Activated CD4-positive, alpha-beta T cell treated with anti-CD3 and anti-CD28 coated beads for 36 hours (primary cell): ENCODE measurements around the gene CCDC74A. TPM values are rescaled to one million over a fixed set of nuclear protein-coding genes. Genes with fewer than 3 reads are reported as not detected.
"Not testable (repeated sequence)": the region's sequence is repeated elsewhere in the genome, so short reads cannot be mapped to it uniquely, and the experiment has no call there.

Experiments
- ATAC-seq: fragments of 200-7000 bp; cut with Tn5 transposase; one replicate; pipeline ENCODE4 v1.10.0; 2021; ENCODE audit warnings: mild to moderate bottlenecking, moderate library complexity
- CTCF ChIA-PET: fragments of 350-600 bp; sonication (Branson Sonifier 250); formaldehyde crosslinking; loops from one replicate; lab custom pipeline; 2021; ENCODE audit warnings: antibody characterized with exemption; lab: Charles Lee
- POLR2A ChIA-PET: fragments of 350-600 bp; sonication (Branson Sonifier 250); formaldehyde crosslinking; loops from one replicate; lab custom pipeline; 2021; ENCODE audit warnings: antibody characterized with exemption, inconsistent platforms; lab: Charles Lee
- DNase-seq: peaks from one replicate; pipeline ENCODE4 v3.0.0-alpha.2; 2020
- H3K27ac Mint-ChIP-seq: one replicate; pipeline ENCODE4 v1.8.0; 2021; ENCODE audit warnings: mixed read lengths
- H3K27me3 Mint-ChIP-seq: one replicate; pipeline ENCODE4 v1.8.0; 2021; ENCODE audit warnings: mixed read lengths
- H3K36me3 Mint-ChIP-seq: one replicate; pipeline ENCODE4 v1.8.0; 2021; ENCODE audit warnings: low read depth, mixed read lengths
- H3K4me1 Mint-ChIP-seq: one replicate; pipeline ENCODE4 v1.8.0; 2021; ENCODE audit warnings: mixed read lengths
- H3K4me3 Mint-ChIP-seq: one replicate; pipeline ENCODE4 v1.8.0; 2021; ENCODE audit warnings: mild to moderate bottlenecking, moderate library complexity, mixed read lengths
- H3K9me3 Mint-ChIP-seq: one replicate; pipeline ENCODE4 v1.8.0; 2021; ENCODE audit warnings: low read depth, mixed read lengths
- intact Hi-C, 2 experiments: fragments of 100-400 bp; cut with DNase I in 1 of 2; cut with micrococcal nuclease in 1 of 2; formaldehyde crosslinking; loops; one replicate each; pipeline versions ENCODE4 v1.14.2 to v1.15.1; 2022 to 2024; cut with DNase I, micrococcal nuclease
- total RNA-seq, 2 experiments: library from RNA; stranded (reverse); gene quantifications; one replicate each; pipeline ENCODE4 v1.2.3, GENCODE V29; 2021

The CCDC74A gene
- total RNA-seq, 2 experiments from 2014 or later: 3.0 to 3.5 TPM

- Mint-ChIP-seq H3K36me3 (peaks cover 33% of the 10 kb centered on the region), H3K4me1 (peaks cover under 1% of the 10 kb centered on the region), H3K27me3 (no peaks in the 10 kb centered on the region), H3K4me3 (no peak overlapping the region), H3K27ac (no peak overlapping the region), H3K9me3 (no peaks in the 10 kb centered on the region)
- ChIA-PET POLR2A (no interaction called here), CTCF (no interaction called here)
- intact Hi-C loops: no loop called here
- ATAC-seq (no peak), DNase-seq (no peak)
These were observed 18.1 kb upstream of the CCDC74A start for GRCh38 chr2:131509615-131510014.

GRCh38 chr2:131511291-131511968 is 16.3 kb upstream of the CCDC74A start:
- DNase-seq, H3K27me3 Mint-ChIP-seq, ATAC-seq, CTCF ChIA-PET, H3K4me3 Mint-ChIP-seq, H3K4me1 Mint-ChIP-seq, POLR2A ChIA-PET, H3K27ac Mint-ChIP-seq, intact Hi-C loops, H3K9me3 Mint-ChIP-seq: not testable (repeated sequence)
- H3K36me3 Mint-ChIP-seq: peaks cover 28% of the 10 kb centered on the region

GRCh38 chr2:131511969-131512870 is 15.5 kb upstream of the CCDC74A start:
- ATAC-seq, intact Hi-C loops, H3K4me1 Mint-ChIP-seq, CTCF ChIA-PET, H3K4me3 Mint-ChIP-seq, POLR2A ChIA-PET, H3K9me3 Mint-ChIP-seq, DNase-seq, H3K27me3 Mint-ChIP-seq: not testable (repeated sequence)
- peak overlapping the region; percentile 25 for H3K27ac Mint-ChIP-seq
- H3K36me3 Mint-ChIP-seq: peaks cover 22% of the 10 kb centered on the region

- H3K9me3 Mint-ChIP-seq, H3K27me3 Mint-ChIP-seq, CTCF ChIA-PET, H3K4me3 Mint-ChIP-seq, DNase-seq, POLR2A ChIA-PET, H3K4me1 Mint-ChIP-seq, intact Hi-C loops, H3K27ac Mint-ChIP-seq, ATAC-seq: not testable (repeated sequence)
- H3K36me3 Mint-ChIP-seq: peaks cover 17% of the 10 kb centered on the region
These were observed 13.1 kb upstream of the CCDC74A start for GRCh38 chr2:131514408-131515166.

- CTCF ChIA-PET, DNase-seq, H3K27me3 Mint-ChIP-seq, ATAC-seq, H3K4me1 Mint-ChIP-seq, H3K4me3 Mint-ChIP-seq, POLR2A ChIA-PET, intact Hi-C loops, H3K9me3 Mint-ChIP-seq, H3K27ac Mint-ChIP-seq: not testable (repeated sequence)
- H3K36me3 Mint-ChIP-seq: peaks cover 16% of the 10 kb centered on the region
These were observed 12.5 kb upstream of the CCDC74A start for GRCh38 chr2:131515235-131515634.

GRCh38 chr2:131516011-131516410 is 11.7 kb upstream of the CCDC74A start:
- DNase-seq: no peak
- Mint-ChIP-seq H3K4me3 (no peak overlapping the region), H3K36me3 (peaks cover 16% of the 10 kb centered on the region), H3K27ac (no peak overlapping the region), H3K4me1 (no peaks in the 10 kb centered on the region), H3K27me3 (no peaks in the 10 kb centered on the region), H3K9me3 (no peaks in the 10 kb centered on the region)
- ChIA-PET CTCF (no interaction called here), POLR2A (no interaction called here)
- no peak for ATAC-seq
- intact Hi-C loops: no loop called here

GRCh38 chr2:131516621-131517020 is 11.1 kb upstream of the CCDC74A start:
- ATAC-seq (peak; percentile 24), DNase-seq (peak; percentile 30)
- H3K36me3 Mint-ChIP-seq: peaks cover 16% of the 10 kb centered on the region
- intact Hi-C loops, POLR2A ChIA-PET, H3K9me3 Mint-ChIP-seq, H3K27me3 Mint-ChIP-seq, H3K27ac Mint-ChIP-seq, H3K4me3 Mint-ChIP-seq, CTCF ChIA-PET, H3K4me1 Mint-ChIP-seq: not testable (repeated sequence)

- Mint-ChIP-seq H3K27me3 (no peaks in the 10 kb centered on the region), H3K4me1 (no peaks in the 10 kb centered on the region), H3K4me3 (no peak overlapping the region), H3K9me3 (no peaks in the 10 kb centered on the region), H3K27ac (peak overlapping the region; percentile 19), H3K36me3 (peaks cover 15% of the 10 kb centered on the region)
- ChIA-PET CTCF (no interaction called here), POLR2A (no interaction called here)
- DNase-seq: no peak
- intact Hi-C loops: no loop called here
- ATAC-seq: no peak
These were observed 10.4 kb upstream of the CCDC74A start for GRCh38 chr2:131517106-131517831.

- H3K36me3 Mint-ChIP-seq: peaks cover 12% of the 10 kb centered on the region
These were observed 9.8 kb upstream of the CCDC74A start for GRCh38 chr2:131517856-131518255.

GRCh38 chr2:131518531-131518930 is 9.2 kb upstream of the CCDC74A start:
- H3K27me3 Mint-ChIP-seq, H3K4me1 Mint-ChIP-seq, POLR2A ChIA-PET, H3K9me3 Mint-ChIP-seq, H3K4me3 Mint-ChIP-seq, CTCF ChIA-PET, intact Hi-C loops, ATAC-seq, H3K27ac Mint-ChIP-seq, DNase-seq: not testable (repeated sequence)
- peaks cover 12% of the 10 kb centered on the region for H3K36me3 Mint-ChIP-seq

More at GRCh38 chr2:131517856-131518255, 9.8 kb upstream of the CCDC74A start:
- DNase-seq, H3K27me3 Mint-ChIP-seq, H3K9me3 Mint-ChIP-seq, H3K4me1 Mint-ChIP-seq, POLR2A ChIA-PET, ATAC-seq, H3K27ac Mint-ChIP-seq, CTCF ChIA-PET, H3K4me3 Mint-ChIP-seq, intact Hi-C loops: not testable (repeated sequence)

GRCh38 chr2:131519466-131519865 is 8.2 kb upstream of the CCDC74A start:
- H3K36me3 Mint-ChIP-seq: peaks cover 12% of the 10 kb centered on the region
- no peak overlapping the region for H3K27ac Mint-ChIP-seq
- H3K9me3 Mint-ChIP-seq: no peaks in the 10 kb centered on the region
- CTCF ChIA-PET: no interaction called here
- POLR2A ChIA-PET: interaction anchor here (0.6 kb wide), 1 partner anchor 478 kb away, joined by 3 read pairs; no protein-coding TSS in a partner anchor
- H3K4me1 Mint-ChIP-seq: no peaks in the 10 kb centered on the region
- ATAC-seq: no peak
- H3K4me3 Mint-ChIP-seq: no peak overlapping the region
- DNase-seq: no peak
- intact Hi-C loops: no loop called here
- H3K27me3 Mint-ChIP-seq: no peaks in the 10 kb centered on the region
